ENCODE measurements around the gene TBCB.
"Not testable (repeated sequence)": the region's sequence is repeated elsewhere in the genome, so short reads cannot be mapped to it uniquely, and the experiment has no call there.

The TBCB gene

GRCh38 chr19:36116344-36116637 is 1.0 kb downstream of the TBCB start:
- H3K4me3 ChIP-seq (ENCODE audit: low read depth, low read length): peak overlapping the region; percentile 84
- TF ChIP-seq, protein P1, sequence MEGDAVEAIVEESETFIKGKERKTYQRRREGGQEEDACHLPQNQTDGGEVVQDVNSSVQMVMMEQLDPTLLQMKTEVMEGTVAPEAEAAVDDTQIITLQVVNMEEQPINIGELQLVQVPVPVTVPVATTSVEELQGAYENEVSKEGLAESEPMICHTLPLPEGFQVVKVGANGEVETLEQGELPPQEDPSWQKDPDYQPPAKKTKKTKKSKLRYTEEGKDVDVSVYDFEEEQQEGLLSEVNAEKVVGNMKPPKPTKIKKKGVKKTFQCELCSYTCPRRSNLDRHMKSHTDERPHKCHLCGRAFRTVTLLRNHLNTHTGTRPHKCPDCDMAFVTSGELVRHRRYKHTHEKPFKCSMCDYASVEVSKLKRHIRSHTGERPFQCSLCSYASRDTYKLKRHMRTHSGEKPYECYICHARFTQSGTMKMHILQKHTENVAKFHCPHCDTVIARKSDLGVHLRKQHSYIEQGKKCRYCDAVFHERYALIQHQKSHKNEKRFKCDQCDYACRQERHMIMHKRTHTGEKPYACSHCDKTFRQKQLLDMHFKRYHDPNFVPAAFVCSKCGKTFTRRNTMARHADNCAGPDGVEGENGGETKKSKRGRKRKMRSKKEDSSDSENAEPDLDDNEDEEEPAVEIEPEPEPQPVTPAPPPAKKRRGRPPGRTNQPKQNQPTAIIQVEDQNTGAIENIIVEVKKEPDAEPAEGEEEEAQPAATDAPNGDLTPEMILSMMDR (conservative IDR thresholded peaks at IDR 0.05; ENCODE audit: low read depth, low read length): no peak
- DNase-seq (ENCODE audit: low read depth): no peak

GRCh38 chr19:36120092-36120983 is 5.1 kb downstream of the TBCB start:
- TF ChIP-seq, protein P1 (conservative IDR thresholded peaks at IDR 0.05; ENCODE audit: low read depth, low read length): no peak
- H3K4me3 ChIP-seq (ENCODE audit: low read depth, low read length): no peak overlapping the region
- DNase-seq (ENCODE audit: low read depth): peak; percentile 40

DNA sequence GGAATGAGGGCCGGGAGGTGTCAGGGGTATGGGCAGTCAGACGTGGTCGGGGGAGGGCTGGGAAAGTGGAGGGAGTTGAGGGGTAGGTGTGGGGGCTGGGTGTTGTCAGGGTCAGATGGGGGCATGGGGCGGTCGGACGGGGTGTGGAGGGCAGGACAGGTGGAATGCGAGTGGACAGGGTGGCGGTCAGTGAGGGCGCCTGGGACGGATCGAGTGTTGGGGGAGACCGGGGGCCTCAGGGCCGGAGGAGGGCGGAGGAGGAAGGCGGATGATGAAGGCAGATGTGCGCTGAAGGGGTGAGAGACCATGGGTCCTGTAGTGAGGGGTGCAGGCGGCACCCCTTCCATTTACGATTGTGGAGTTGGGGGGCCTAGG is 5.7 kb downstream of the TBCB start:
- TF ChIP-seq, protein P1 (conservative IDR thresholded peaks at IDR 0.05; ENCODE audit: low read depth, low read length): no peak
- DNase-seq (ENCODE audit: low read depth): no peak
- H3K4me3 ChIP-seq (ENCODE audit: low read depth, low read length): no peak overlapping the region

DNA sequence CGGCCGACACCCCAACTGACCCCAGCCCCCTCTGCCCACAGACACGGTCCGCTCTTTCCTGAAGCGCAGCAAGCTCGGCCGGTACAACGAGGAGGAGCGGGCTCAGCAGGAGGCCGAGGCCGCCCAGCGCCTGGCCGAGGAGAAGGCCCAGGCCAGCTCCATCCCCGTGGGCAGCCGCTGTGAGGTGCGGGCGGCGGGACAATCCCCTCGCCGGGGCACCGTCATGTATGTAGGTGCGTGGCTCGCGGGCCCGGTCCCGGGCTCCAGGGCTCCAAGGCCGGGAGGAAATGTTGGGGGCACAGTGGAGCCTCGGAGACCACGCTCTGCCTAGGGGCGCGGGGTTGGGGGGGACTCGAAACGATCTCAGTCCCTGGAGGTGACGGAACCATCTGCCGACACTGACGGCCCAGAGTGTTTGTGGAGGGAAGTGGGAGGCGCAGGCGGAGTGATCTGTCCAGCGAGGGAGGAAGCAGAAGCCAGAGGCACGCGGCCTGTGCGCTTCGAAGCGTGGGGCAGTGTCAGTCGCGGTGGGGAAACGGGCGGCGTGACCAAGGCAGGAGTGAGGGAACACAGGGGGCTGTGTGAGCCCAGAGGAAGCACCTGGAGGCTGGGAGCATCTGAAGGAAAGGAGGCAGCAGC is 6.3 kb downstream of the TBCB start:
- TF ChIP-seq, protein P1 (conservative IDR thresholded peaks at IDR 0.05; ENCODE audit: low read depth, low read length): no peak
- DNase-seq (ENCODE audit: low read depth): no peak
- no peak overlapping the region for H3K4me3 ChIP-seq (ENCODE audit: low read depth, low read length)

GRCh38 chr19:36125557-36125956 is 10.3 kb downstream of the TBCB start:
- no peak overlapping the region for H3K4me3 ChIP-seq (ENCODE audit: low read depth, low read length)
- no peak for DNase-seq (ENCODE audit: low read depth)
- TF ChIP-seq, protein P1 (conservative IDR thresholded peaks at IDR 0.05; ENCODE audit: low read depth, low read length): no peak

DNA sequence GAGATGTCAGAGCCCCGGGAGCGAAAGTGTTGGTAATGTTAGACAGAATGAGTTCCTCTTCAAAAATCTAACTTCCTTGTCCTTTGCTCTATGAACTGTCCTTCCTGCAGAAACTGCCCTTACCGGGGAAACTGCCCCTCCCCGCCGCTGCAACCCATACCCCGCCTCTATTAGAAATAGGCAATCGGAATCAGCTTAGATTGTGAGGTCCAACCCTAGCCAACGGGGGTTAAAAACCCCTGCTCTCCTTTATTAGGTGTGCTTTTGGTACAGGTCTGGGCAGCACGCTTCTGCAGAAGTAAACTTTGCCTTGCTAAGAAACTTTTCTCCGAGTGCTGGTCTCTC is 13.1 kb downstream of the TBCB start:
- TF ChIP-seq, protein P1 (conservative IDR thresholded peaks at IDR 0.05; ENCODE audit: low read depth, low read length): no peak
- peak overlapping the region; percentile 51 for H3K4me3 ChIP-seq (ENCODE audit: low read depth, low read length)
- no peak for DNase-seq (ENCODE audit: low read depth)

GRCh38 chr19:36131221-36131620 is 16.0 kb downstream of the TBCB start:
- DNase-seq (ENCODE audit: low read depth); H3K4me3 ChIP-seq (ENCODE audit: low read depth, low read length): not testable (repeated sequence)

DNA sequence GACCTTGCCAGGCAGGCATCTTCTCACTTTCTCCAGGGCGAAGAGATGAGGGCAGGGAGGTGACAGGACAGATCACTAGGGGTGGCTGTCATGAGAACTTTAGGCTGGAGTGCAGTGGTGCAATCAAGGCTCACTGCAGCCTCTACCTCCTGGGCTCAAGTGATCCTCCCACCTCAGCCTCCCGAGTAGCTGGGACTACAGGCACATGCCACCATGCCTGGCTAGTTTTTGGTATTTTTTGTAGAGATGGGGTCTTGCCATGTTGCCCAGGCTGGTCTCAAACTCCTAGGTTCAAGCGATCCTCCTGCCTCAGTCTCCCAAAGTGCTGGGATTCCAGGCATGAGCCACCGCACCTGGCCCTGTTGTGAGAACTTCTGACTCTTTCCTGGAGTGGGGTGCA is 19.6 kb downstream of the TBCB start:
- not testable (repeated sequence) for DNase-seq (ENCODE audit: low read depth); H3K4me3 ChIP-seq (ENCODE audit: low read depth, low read length)

All from choroid plexus epithelial cell (primary cell).